Activated T-cell treated with anti-CD3 and anti-CD28 coated beads, Interleukin-2, amount 50 U/mL, for 4 hours (primary cell): ENCODE data around the gene TRIM44. TPM values are rescaled to one million over a fixed set of nuclear protein-coding genes. Genes with fewer than 3 reads are reported as not detected.

Experiments
- ATAC-seq, 2 donors: fragments of 200-7000 bp; cut with Tn5 transposase; one replicate each; pipeline ENCODE4 v1.10.0; 2021
- DNase-seq: peaks from one replicate; pipeline ENCODE4 v3.0.0-alpha.2; 2020
- H3K27me3 Mint-ChIP-seq: one replicate; pipeline ENCODE4 v1.8.0; 2021; ENCODE audit warnings: low read depth, mixed read lengths
- H3K36me3 Mint-ChIP-seq: one replicate; pipeline ENCODE4 v1.8.0; 2022; ENCODE audit warnings: mixed read lengths; ENCODE audit not compliant: insufficient read depth
- H3K4me1 Mint-ChIP-seq: one replicate; pipeline ENCODE4 v1.8.0; 2021; ENCODE audit warnings: low read depth, mixed read lengths
- H3K4me3 Mint-ChIP-seq: one replicate; pipeline ENCODE4 v1.8.0; 2021; ENCODE audit warnings: mild to moderate bottlenecking, moderate library complexity, mixed read lengths
- H3K9me3 Mint-ChIP-seq: one replicate; pipeline ENCODE4 v1.8.0; 2021; ENCODE audit warnings: mixed read lengths
- total RNA-seq, 3 donors: library from RNA; stranded (reverse); gene quantifications; one replicate each; pipeline ENCODE4 v1.2.1, GENCODE V29; 2021

TRIM44 gene
- total RNA-seq, 3 donors from 2014 or later: 38.6 to 48.5 (median 45.3) TPM

DNA sequence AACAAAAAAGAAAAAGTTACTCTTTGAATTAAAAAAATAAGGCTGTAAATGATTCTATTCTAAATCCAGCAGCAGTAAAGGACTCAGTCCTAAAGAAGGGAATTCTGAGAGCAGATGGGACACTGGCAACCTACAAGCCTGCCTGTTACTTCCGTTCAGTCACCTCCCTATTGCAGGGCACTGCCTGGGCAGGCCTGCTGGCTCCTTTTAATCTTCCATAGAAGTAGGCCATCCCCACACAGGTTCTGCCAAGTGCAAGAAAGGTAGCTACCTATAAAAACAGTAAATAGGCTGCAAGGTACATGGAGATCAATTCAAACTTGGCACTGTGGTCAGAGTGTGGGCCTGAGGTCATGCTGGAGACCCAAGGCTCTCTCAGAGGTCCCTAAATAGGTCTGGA lies 136.4 kb downstream of the TRIM44 start:
- no peak for DNase-seq
- Mint-ChIP-seq H3K4me1 (peaks cover 12% of the 10 kb centered on the region), H3K27me3 (no peaks in the 10 kb centered on the region), H3K9me3 (no peaks in the 10 kb centered on the region), H3K36me3 (peaks cover 34% of the 10 kb centered on the region), H3K4me3 (no peak overlapping the region)
- no peak for ATAC-seq

DNA sequence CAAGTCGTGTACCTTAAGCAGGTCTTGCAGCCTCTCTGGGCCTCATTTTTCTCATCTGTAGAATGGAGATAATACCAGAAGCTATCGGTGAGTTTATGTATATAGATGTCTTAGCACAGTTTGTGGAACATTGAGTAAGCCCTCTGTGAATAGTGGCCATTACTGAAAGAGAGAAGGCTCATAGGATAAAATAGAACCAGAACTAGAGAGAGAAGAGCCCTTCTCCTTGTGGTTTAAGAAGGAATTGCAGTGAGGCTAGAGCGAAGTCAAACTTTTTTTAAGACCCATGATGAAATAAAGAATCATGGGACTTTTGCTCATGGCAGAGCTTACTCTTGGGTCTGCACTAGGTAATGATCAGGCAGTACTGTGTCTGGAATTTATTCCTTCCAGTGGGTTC lies 137.1 kb downstream of the TRIM44 start:
- H3K36me3 Mint-ChIP-seq: peaks cover 35% of the 10 kb centered on the region
- H3K9me3 Mint-ChIP-seq: no peaks in the 10 kb centered on the region
- no peak overlapping the region for H3K4me3 Mint-ChIP-seq
- DNase-seq (no peak), ATAC-seq (no peak)
- H3K27me3 Mint-ChIP-seq: no peaks in the 10 kb centered on the region
- peaks cover 12% of the 10 kb centered on the region for H3K4me1 Mint-ChIP-seq

DNA sequence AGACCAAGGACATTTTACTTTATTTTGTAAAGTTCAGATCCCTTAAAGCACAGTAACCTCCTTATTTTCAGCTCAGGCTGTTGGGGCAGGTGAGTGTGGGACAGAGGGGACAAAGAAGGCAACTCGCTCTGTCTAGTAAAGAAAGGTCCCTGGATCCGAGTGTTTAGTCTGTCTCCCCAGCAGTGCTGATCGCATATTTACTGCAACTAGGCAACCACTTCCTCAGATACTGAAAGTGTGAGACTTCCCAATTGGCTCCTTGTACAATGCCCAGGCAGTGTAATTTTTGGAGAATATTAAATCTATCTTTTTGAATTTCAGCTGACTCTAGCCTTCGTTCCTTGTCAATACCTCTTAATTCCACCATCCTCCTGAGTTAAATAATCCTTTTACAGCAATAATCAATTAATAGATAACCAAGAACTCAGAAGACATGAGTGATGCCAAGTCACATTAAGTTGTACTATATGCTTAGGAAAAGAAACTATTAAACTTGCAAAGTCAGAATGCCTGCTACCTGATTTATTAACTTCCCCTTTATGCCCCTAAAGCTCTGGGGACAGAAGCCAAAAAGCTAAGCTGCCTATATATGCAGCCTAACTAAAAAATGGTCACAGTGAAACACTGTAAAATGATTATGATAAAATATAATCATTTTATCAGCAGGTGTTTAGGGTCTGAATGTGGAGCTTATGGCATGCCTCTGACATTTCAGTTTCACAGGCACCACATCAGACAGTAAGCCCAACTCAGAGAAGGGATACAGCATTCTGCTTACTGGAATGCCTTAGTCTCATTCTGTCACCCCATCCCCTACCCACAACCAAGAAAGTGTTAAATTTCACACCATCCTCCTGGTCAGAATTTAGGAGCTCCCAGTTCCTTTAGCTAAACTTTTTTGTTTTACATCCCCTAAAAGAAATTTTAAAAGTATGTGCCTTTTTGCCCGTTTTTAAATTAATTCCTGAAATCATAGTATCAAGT lies 138.7 kb downstream of the TRIM44 start:
- Mint-ChIP-seq H3K36me3 (peaks cover 29% of the 10 kb centered on the region), H3K4me1 (peaks cover 5% of the 10 kb centered on the region), H3K27me3 (no peaks in the 10 kb centered on the region), H3K9me3 (no peaks in the 10 kb centered on the region), H3K4me3 (no peak overlapping the region)
- DNase-seq (no peak), ATAC-seq (no peak)

DNA sequence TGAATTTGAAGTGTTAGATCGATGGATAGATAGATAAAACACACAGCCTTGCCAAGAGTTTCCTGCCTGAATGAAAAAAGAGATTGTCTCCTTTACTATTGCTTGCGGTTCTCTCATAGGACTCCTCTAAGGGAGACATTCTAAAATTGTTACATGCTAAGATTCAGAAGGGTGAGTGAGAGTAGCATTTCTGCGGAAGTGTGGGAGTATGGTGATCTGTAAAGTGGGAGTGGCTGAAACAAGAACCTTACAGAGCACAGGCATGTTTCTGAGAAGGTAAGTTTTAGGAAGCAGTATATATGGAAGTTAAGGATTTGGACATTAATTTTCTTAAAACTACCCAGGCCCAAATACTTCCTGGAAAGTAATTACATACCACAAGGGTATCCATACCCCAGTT lies 139.6 kb downstream of the TRIM44 start:
- H3K36me3 Mint-ChIP-seq: peaks cover 33% of the 10 kb centered on the region
- no peaks in the 10 kb centered on the region for H3K9me3 Mint-ChIP-seq
- no peaks in the 10 kb centered on the region for H3K27me3 Mint-ChIP-seq
- no peak overlapping the region for H3K4me3 Mint-ChIP-seq
- DNase-seq (no peak), ATAC-seq (no peak)
- peaks cover 5% of the 10 kb centered on the region for H3K4me1 Mint-ChIP-seq

DNA sequence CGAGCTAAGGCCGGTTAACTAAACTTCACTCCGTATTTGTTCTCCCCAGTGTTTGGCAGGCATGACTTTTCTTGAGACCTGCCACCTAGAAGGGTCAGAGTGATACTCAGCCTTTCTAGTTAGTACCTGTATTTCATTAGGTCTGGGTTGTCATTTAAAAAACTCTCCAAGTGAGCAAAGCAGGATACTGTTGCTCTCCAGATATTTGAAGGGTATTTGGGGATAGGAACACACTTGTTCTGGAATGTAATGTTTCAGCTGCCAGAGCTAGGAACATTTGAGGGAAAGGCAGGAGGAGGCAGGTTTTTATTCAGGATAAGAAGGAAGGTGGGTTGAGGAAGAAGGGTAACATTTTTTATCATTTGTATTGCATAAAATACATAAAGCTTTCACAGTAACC lies 140.1 kb downstream of the TRIM44 start:
- no peak for DNase-seq
- Mint-ChIP-seq H3K4me1 (peaks cover 5% of the 10 kb centered on the region), H3K27me3 (no peaks in the 10 kb centered on the region), H3K36me3 (peaks cover 33% of the 10 kb centered on the region), H3K9me3 (no peaks in the 10 kb centered on the region), H3K4me3 (no peak overlapping the region)
- no peak for ATAC-seq

DNA sequence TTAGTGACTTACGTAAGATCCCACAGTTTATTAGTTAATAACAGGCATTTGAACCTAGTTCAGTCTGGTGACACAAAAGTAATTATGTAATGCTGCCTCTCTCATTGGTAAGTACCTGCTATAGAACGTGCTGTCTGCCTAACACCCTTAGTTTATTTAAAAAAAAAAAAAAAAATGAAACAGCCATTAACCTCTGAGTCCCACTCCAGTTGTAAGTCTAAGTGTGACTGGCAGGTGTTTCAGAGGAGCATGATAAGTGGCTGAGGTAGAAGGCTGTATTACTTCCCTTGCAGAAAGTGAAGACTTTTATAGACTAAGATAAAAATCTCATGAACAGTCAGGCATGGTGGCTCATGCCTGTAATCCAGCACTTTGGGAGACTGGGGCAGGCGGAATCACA lies 140.5 kb downstream of the TRIM44 start:
- Mint-ChIP-seq H3K9me3 (no peaks in the 10 kb centered on the region), H3K4me1 (peaks cover 5% of the 10 kb centered on the region), H3K4me3 (no peak overlapping the region), H3K36me3 (peaks cover 28% of the 10 kb centered on the region), H3K27me3 (no peaks in the 10 kb centered on the region)
- DNase-seq: no peak
- ATAC-seq: no peak

DNA sequence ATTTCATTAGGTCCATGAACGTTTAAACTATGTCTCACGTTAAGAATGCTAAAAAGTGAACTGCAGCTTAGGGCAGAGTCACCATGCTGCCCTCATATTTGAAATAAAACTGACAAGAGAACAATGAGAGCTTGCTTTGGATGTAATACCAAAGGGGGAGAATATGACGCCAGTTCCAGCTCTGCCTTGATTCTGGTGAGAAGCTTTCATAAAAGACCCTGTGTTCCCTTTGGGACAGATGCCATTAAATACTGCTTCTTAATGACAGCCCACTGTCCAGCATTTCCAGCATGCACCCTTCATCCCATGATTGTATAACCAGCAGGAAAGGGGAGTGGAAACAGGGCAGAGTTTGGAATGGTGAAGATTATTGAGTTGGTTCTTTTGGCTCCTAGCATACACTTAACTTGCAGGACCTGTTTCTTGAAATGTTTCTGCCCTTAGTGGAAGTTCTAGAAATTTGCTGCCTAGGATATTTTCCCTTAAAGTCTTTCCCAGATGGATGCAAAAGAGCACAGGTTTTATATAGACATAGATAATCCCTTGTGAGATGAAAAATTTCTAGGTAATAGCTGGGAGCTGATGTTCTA lies 142.0 kb downstream of the TRIM44 start:
- DNase-seq (no peak), ATAC-seq (no peak)
- peaks cover 5% of the 10 kb centered on the region for H3K4me1 Mint-ChIP-seq
- no peaks in the 10 kb centered on the region for H3K9me3 Mint-ChIP-seq
- H3K4me3 Mint-ChIP-seq: no peak overlapping the region
- peaks cover 35% of the 10 kb centered on the region for H3K36me3 Mint-ChIP-seq
- H3K27me3 Mint-ChIP-seq: no peaks in the 10 kb centered on the region

DNA sequence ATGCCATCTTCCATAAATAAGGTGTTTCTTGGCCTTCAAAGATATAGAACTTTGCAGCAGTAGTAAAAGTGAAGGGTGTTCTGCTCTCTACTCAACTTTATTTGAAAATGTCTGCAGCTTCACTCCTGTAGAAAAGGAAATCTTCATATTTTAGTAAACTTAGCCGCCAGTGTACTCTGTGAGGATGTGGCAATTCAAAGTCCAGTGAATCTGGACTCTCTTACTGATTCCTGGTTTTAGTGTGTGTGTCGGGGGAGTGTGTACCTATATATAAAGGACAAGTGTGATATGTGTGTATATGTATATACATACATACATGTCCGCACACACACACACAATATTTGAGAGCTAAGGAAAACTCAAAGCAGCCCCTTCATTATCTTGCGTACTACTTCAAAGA lies 147.0 kb downstream of the TRIM44 start:
- ATAC-seq: no peak
- H3K4me1 Mint-ChIP-seq: no peaks in the 10 kb centered on the region

DNA sequence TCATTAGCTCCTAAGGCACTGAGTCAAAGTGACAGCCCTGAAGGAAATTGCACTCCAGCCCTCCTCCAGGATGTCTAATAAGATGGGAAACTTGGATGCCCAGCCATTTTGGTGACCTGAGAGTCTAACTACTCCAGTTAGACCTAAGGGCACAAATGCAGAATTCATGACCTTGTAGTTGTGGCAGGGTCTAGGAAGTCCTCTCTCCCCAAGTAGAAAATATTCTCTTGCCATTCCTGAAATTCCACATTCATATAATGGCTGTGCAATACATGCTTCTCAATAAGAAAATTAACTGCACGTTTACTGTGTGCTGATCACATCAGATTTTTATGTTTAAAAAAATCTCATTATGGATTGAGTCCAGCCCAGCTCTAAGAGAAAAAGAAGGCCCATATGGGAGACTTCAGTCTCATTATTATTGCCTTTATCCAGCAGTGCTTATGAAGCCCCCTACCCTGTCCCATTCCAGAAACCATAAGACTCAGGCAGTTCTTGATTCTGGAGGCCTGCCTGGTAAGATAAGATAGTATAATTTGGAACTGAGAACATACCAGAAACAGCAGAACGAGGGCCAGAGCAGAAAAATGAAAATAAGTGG lies 147.6 kb downstream of the TRIM44 start:
- Mint-ChIP-seq H3K9me3 (no peaks in the 10 kb centered on the region), H3K4me3 (no peak overlapping the region), H3K4me1 (no peaks in the 10 kb centered on the region), H3K27me3 (no peaks in the 10 kb centered on the region), H3K36me3 (peaks cover 49% of the 10 kb centered on the region)
- no peak for DNase-seq
- ATAC-seq: no peak

More for the DNA sequence above, 147.0 kb downstream of the TRIM44 start:
- Mint-ChIP-seq H3K9me3 (no peaks in the 10 kb centered on the region), H3K27me3 (no peaks in the 10 kb centered on the region), H3K36me3 (peaks cover 44% of the 10 kb centered on the region), H3K4me3 (no peak overlapping the region)
- DNase-seq: no peak

DNA sequence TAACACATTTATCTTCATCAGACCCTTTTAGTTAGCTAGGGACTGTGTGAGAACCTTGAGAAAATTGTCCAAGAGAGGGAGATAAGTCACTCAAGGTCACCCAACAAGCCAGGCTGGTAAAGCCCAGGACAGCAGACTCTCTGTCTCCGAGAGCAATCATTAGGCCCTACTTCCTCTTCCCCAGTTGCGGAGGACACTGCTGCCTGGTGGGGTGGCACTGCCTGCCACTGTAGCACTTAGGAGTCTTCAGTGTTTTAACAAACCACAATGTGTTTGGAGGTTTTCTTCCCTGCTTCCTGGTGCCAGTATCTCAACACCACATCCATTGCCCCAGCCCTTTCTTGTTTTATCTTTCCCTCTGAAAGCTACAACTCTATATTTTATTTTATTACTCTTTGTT lies 149.2 kb downstream of the TRIM44 start:
- H3K4me1 Mint-ChIP-seq: no peaks in the 10 kb centered on the region
- no peaks in the 10 kb centered on the region for H3K27me3 Mint-ChIP-seq
- ATAC-seq: no peak
- H3K9me3 Mint-ChIP-seq: no peaks in the 10 kb centered on the region
- no peak for DNase-seq
- H3K36me3 Mint-ChIP-seq: peaks cover 50% of the 10 kb centered on the region
- no peak overlapping the region for H3K4me3 Mint-ChIP-seq

DNA sequence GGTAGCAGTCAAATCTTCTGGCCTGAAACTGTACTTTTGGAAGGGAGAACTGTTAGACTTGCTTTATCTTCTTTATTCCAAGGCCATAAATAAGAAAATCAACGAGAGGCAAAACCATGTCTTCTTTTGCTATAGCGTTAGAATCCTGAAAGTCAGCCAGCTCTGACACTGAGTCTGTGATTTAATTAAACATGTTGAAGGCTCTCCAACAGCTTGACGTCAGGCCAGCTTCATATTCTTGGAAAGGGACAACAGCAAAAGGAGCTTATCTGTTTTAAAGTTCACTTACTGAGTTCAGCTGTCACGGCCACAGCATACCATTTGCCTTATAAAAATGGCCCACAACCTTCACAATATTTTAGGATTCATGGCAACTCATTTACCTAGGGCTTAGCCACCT lies 150.3 kb downstream of the TRIM44 start:
- Mint-ChIP-seq H3K4me3 (no peak overlapping the region), H3K9me3 (no peaks in the 10 kb centered on the region), H3K27me3 (no peaks in the 10 kb centered on the region), H3K36me3 (peaks cover 53% of the 10 kb centered on the region), H3K4me1 (no peaks in the 10 kb centered on the region)
- DNase-seq: no peak
- ATAC-seq: no peak

DNA sequence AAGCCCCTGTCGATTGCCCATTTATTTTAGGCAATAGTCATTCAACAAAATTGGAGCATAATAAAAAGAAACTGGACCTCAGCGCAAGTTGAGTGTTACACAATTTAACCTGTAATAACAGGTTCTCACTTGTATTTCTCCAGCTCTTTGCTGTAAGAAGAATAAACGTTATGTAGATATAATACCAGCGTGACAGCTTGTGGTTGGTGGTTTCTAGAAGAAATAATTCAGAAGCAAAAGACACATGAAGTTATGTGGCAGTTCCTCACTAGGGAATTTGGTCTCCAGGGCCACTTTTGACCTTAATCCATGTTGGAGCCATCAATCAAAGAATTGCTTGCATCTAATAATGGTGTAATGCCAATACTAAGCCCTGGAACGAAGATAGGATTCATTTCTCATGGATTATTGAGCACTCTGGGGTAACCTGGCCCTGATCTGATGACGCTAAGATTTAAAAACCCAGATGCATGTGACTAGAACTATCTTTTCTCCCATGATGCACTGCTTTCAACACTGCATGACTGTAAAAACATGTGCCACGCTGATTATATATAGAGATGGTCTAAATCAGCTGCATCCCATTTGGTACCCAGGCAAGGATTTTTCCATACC lies 151.6 kb downstream of the TRIM44 start:
- H3K4me1 Mint-ChIP-seq: no peaks in the 10 kb centered on the region
- H3K27me3 Mint-ChIP-seq: no peaks in the 10 kb centered on the region
- no peak for ATAC-seq
- no peak for DNase-seq
- H3K36me3 Mint-ChIP-seq: peaks cover 47% of the 10 kb centered on the region
- no peak overlapping the region for H3K4me3 Mint-ChIP-seq
- H3K9me3 Mint-ChIP-seq: no peaks in the 10 kb centered on the region

DNA sequence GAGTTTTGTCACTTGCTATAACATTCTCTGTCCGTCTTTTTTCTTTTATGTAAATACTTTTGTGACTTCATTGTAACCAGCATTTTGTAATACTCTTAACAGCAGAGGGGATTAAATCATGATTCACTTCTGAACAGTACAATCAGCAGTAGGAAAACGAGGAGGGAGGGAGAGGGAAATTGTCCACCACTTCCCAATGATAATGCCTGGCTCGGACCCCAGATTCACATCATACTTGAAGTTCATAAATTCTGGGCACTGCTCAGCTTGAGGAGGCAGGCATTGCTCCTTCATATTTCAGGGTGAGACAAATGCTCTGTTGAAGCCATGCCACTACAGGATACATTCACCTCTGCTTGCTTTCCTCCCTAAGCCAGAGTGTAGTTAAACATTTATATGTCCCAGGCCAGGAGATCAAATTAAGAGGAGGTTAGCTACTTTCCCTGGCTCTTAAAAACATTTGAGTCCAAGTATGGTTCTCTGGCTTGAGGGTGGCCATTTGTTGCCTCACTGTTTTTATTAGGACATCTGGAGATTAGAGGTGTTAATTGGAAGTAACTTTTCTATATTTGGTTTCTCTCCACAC lies 152.2 kb downstream of the TRIM44 start:
- peaks cover 43% of the 10 kb centered on the region for H3K36me3 Mint-ChIP-seq
- DNase-seq: no peak
- H3K4me3 Mint-ChIP-seq: no peak overlapping the region
- no peak for ATAC-seq
- no peaks in the 10 kb centered on the region for H3K27me3 Mint-ChIP-seq
- no peaks in the 10 kb centered on the region for H3K4me1 Mint-ChIP-seq
- H3K9me3 Mint-ChIP-seq: no peaks in the 10 kb centered on the region
